ENCODE measurements around the gene U2AF1L4. TPM values are rescaled to one million over a fixed set of nuclear protein-coding genes. Genes with fewer than 3 reads are reported as not detected.

The U2AF1L4 gene
- total RNA-seq, 1 experiment from 2014 or later: 14.3 TPM

- H3K36me3 ChIP-seq (ENCODE audit: low read depth): no peaks in the 10 kb centered on the region; the same call in 1 of the 2 replicates
- H3F3A ChIP-seq (ENCODE audit: insufficient read depth, low read depth): no peaks in the 10 kb centered on the region; the same call in 1 of the 2 replicates
- TF ChIP-seq EZH2 (IDR thresholded peaks at IDR 0.05; ENCODE audit: low read depth) (no peak), CTCF (conservative IDR thresholded peaks at IDR 0.05) (no peak)
- no peak overlapping the region for H2AFZ ChIP-seq
- H4K20me1 ChIP-seq (ENCODE audit: insufficient read depth): no peaks in the 10 kb centered on the region
- CTCF ChIA-PET: no interaction called here
- POLR2A ChIA-PET (ENCODE audit: unreplicated experiment): no interaction called here
- intact Hi-C loops (cut with micrococcal nuclease; ENCODE audit: unreplicated experiment): no loop called here
- no peak overlapping the region for H3K27ac ChIP-seq
- H3K9me3 ChIP-seq (ENCODE audit: insufficient read depth, low read depth): no peaks in the 10 kb centered on the region
- H3K27me3 ChIP-seq (ENCODE audit: insufficient read depth, low read depth): no peaks in the 10 kb centered on the region
- no peaks in the 10 kb centered on the region for H3K79me2 ChIP-seq (ENCODE audit: low read depth)
- no TSS peak for BruUV-seq (replicated peaks)
- no peaks in the 10 kb centered on the region for H3K9me2 ChIP-seq (ENCODE audit: insufficient read depth)
- no peaks in the 10 kb centered on the region for H3K4me1 ChIP-seq (replicated peaks; ENCODE audit: insufficient read depth)
- no peak overlapping the region for H3K4me3 ChIP-seq
- H3K4me2 ChIP-seq: no peak overlapping the region
- DNase-seq: no peak
These were observed 11.8 kb downstream of the U2AF1L4 start for GRCh38 chr19:35733180-35734125.

- H3K9me2 ChIP-seq (ENCODE audit: insufficient read depth): no peaks in the 10 kb centered on the region
- ChIA-PET CTCF (no interaction called here), POLR2A (ENCODE audit: unreplicated experiment) (no interaction called here)
- H3K27ac ChIP-seq: no peak overlapping the region
- no peak overlapping the region for H2AFZ ChIP-seq
- H3K4me1 ChIP-seq (replicated peaks; ENCODE audit: insufficient read depth): no peaks in the 10 kb centered on the region
- no peak for TF ChIP-seq CTCF (conservative IDR thresholded peaks at IDR 0.05)
- no peak for TF ChIP-seq EZH2 (IDR thresholded peaks at IDR 0.05; ENCODE audit: low read depth)
- H3K27me3 ChIP-seq (ENCODE audit: insufficient read depth, low read depth): no peaks in the 10 kb centered on the region
- DNase-seq: no peak
- no peaks in the 10 kb centered on the region; the same call in 1 of the 2 replicates for H3F3A ChIP-seq (ENCODE audit: insufficient read depth, low read depth)
- no TSS peak for BruUV-seq (replicated peaks)
- no peaks in the 10 kb centered on the region for H4K20me1 ChIP-seq (ENCODE audit: insufficient read depth)
- H3K4me3 ChIP-seq: no peak overlapping the region
- no peaks in the 10 kb centered on the region; the same call in 1 of the 2 replicates for H3K36me3 ChIP-seq (ENCODE audit: low read depth)
- no peaks in the 10 kb centered on the region for H3K79me2 ChIP-seq (ENCODE audit: low read depth)
- H3K4me2 ChIP-seq: no peak overlapping the region
- intact Hi-C loops (cut with micrococcal nuclease; ENCODE audit: unreplicated experiment): no loop called here
- no peaks in the 10 kb centered on the region for H3K9me3 ChIP-seq (ENCODE audit: insufficient read depth, low read depth)
These were observed 12.6 kb downstream of the U2AF1L4 start for GRCh38 chr19:35732540-35733179.

GRCh38 chr19:35731779-35732405 is 13.3 kb downstream of the U2AF1L4 start:
- H3K79me2 ChIP-seq (ENCODE audit: low read depth): no peaks in the 10 kb centered on the region
- H3K27me3 ChIP-seq (ENCODE audit: insufficient read depth, low read depth): no peaks in the 10 kb centered on the region
- H3K27ac ChIP-seq: no peak overlapping the region
- H3K9me2 ChIP-seq (ENCODE audit: insufficient read depth): no peaks in the 10 kb centered on the region
- no peak overlapping the region for H2AFZ ChIP-seq
- intact Hi-C loops (cut with micrococcal nuclease; ENCODE audit: unreplicated experiment): no loop called here
- ChIA-PET CTCF (no interaction called here), POLR2A (ENCODE audit: unreplicated experiment) (no interaction called here)
- no peaks in the 10 kb centered on the region for H3K4me1 ChIP-seq (replicated peaks; ENCODE audit: insufficient read depth)
- no peak for DNase-seq
- H4K20me1 ChIP-seq (ENCODE audit: insufficient read depth): no peaks in the 10 kb centered on the region
- BruUV-seq (replicated peaks): no TSS peak
- no peaks in the 10 kb centered on the region; the same call in 1 of the 2 replicates for H3K36me3 ChIP-seq (ENCODE audit: low read depth)
- H3F3A ChIP-seq (ENCODE audit: insufficient read depth, low read depth): no peaks in the 10 kb centered on the region; the same call in 1 of the 2 replicates
- TF ChIP-seq CTCF (conservative IDR thresholded peaks at IDR 0.05) (no peak), EZH2 (IDR thresholded peaks at IDR 0.05; ENCODE audit: low read depth) (no peak)
- H3K4me2 ChIP-seq: no peak overlapping the region
- no peaks in the 10 kb centered on the region for H3K9me3 ChIP-seq (ENCODE audit: insufficient read depth, low read depth)
- H3K4me3 ChIP-seq: no peak overlapping the region
